VCaP (cell line): ENCODE data around the gene AMOT.
A peak's percentile ranks its signal among the peaks of the same experiment; 100 is the strongest.

ENCODE experiments used
- H3K27ac ChIP-seq: fragments of 450-650 bp; 2 replicates; pipeline ENCODE4 v1.5.1; 2017
- TF ChIP-seq, protein P1 (sequence below): fragments of 450-650 bp; conservative IDR thresholded peaks from 2 replicates; pipeline ENCODE4 v1.5.1; 2017; ENCODE audit warnings: mild to moderate bottlenecking, moderate library complexity

The AMOT gene

DNA sequence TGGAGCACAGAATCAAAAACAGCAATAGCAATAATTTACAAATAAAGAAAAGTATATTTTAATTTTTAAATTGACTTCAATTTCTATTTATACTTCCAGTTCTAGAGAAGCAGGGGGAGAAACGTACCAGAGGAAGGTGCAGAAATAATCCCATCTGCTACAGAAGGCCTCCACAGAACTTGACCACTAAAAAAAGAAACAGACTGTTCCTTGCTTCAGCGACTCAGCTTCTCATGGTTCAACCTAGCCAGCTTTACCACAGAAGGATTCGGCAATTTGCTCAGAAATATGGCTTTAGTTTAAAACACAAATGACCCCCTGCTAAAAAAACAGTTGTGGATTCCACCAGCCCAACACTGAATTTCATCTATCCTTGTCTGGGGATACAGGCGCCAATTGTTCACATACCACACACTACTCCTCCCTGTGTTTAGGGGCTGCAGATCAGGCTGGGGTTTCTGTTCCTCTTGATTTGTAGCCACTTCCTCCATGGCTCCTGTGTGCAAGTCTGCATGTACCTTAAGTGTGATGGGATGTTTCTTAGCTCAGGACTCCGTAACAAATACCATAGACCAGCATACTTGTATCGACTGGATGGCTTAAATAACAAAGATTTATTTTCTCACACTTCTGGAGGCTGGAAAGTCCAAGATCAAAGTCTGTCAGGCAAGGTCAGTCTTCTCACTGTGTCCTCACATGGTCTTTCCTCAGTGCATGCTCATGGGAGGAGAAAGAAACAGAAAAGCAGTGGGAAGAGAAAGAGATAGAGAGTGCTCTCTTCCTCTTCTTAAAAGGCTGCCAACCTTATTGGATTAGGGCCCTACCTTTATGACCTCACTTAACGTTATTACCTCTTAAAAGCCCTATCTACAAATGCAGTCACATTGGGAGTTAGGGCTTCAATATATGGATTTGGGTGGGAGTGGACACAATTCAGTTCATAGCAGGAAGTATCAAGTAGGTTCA lies 79.1 kb downstream of the AMOT start:
- TF ChIP-seq, protein P1, sequence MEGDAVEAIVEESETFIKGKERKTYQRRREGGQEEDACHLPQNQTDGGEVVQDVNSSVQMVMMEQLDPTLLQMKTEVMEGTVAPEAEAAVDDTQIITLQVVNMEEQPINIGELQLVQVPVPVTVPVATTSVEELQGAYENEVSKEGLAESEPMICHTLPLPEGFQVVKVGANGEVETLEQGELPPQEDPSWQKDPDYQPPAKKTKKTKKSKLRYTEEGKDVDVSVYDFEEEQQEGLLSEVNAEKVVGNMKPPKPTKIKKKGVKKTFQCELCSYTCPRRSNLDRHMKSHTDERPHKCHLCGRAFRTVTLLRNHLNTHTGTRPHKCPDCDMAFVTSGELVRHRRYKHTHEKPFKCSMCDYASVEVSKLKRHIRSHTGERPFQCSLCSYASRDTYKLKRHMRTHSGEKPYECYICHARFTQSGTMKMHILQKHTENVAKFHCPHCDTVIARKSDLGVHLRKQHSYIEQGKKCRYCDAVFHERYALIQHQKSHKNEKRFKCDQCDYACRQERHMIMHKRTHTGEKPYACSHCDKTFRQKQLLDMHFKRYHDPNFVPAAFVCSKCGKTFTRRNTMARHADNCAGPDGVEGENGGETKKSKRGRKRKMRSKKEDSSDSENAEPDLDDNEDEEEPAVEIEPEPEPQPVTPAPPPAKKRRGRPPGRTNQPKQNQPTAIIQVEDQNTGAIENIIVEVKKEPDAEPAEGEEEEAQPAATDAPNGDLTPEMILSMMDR: no peak
- no peak overlapping the region for H3K27ac ChIP-seq

DNA sequence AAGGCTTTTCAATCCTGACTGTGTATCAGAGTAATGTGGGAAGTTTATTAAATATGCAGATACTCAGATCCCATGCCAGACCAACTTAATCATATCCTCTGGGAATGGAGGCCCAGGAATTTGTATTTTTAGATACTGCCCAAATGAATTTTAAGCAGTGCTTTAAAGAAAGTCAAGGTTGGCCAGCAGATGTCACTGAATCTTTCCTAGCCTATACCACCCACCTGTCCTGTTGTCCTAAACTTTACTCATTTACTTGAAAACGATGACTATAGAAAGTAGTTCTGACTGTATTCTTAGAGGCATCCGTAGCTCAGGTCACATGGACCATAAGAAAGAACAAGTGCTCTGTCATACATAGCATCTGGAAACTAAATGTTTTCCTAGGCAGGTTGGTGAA lies 79.9 kb downstream of the AMOT start:
- TF ChIP-seq, protein P1: peak; percentile 24; the same call in 1 of the 2 replicates
- no peak overlapping the region for H3K27ac ChIP-seq

DNA sequence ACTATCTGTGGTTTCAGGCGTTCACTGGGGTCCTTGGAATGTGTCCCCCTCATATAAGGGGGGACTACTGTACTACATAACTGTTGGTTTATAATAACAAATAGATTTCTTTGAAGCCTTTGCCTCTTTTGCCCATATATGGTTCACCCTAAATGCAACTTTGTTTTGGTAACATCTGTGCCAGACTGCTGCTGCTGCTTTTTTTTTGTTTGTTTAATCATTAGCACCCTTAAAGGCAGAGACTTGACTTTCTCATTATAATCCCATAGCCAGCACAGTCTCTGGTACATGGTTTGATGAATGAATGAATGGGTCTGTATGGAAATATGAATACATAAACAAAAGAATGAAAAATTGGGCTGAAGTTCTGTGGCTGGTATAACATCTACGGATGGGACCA lies 80.7 kb downstream of the AMOT start:
- H3K27ac ChIP-seq: no peak overlapping the region
- TF ChIP-seq, protein P1: no peak

DNA sequence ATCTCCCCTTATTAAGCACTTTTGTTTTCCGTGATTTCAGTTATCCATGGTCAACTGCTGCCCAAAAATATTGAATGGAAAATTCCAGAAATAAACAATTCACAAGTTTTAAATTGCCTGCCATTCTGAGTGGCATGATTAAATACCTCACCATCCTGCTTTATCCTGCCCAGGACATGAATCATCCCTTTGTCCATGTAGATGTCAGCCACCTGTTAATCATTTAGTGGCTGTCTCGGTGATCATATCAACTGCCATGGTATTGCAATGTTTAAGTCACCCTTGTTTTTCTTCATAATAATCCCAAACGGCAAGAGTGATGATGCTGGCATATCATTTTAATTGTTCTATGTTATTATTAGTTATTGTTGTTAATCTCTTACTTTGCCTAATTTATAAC lies 81.1 kb downstream of the AMOT start:
- TF ChIP-seq, protein P1: no peak
- H3K27ac ChIP-seq: no peak overlapping the region

DNA sequence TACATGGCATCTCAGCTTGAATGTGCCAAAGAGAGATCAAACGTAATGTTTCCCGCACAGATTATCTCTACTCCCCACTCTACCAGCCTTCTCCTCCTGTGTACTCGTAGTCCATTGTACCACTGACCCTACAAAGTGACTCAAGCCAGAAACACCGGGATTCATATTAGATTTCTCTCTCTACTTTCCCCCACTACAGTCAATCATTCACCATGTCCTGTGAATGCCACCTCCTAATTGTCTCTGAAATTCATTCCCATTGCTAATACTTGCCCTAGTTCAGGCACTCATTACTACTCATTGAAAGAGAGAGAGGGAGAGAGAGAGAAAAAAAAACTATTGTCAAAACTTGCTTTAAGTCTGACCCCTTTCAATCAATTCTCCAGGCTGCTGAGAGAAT lies 82.7 kb downstream of the AMOT start:
- TF ChIP-seq, protein P1: no peak
- no peak overlapping the region for H3K27ac ChIP-seq

DNA sequence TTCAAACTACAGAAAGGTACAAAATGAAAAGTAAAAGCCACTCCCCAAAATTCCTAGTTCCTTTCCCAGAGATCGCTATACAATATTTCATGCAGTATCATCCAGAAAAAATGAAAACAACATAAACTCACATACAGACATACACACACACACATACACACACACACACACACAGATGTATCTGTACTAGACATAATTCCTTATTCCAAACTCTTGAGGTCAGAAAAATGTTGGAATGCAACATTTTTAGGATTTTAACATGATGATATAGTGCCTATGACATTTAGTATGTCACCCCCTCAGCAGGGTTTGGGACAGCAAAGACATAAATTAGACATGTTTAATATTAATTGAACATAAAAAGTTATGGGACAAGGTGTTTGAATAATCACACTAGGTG lies 87.5 kb downstream of the AMOT start:
- no peak overlapping the region for H3K27ac ChIP-seq
- TF ChIP-seq, protein P1: no peak

DNA sequence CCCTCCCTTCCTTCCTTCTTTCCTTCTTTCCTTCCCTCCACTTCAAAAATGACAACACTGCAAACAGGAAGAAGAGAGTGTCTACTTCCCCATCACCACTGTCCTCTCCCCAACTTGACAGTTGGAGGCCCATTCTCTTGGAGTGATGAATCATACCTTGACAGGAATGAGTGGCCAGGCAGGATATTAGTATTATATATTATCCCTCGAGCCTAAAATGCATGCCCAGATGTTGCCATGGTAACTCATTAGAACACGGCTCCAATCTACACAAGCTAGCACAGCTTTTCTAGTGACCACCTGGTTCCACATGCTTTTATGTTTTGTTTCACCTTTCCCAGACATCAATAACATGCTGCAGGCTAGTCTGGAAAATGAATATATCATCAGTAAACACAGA lies 89.6 kb downstream of the AMOT start:
- TF ChIP-seq, protein P1: no peak
- no peak overlapping the region for H3K27ac ChIP-seq
